Left lung (tissue), 10 donors: ENCODE data around the gene ZC3H18. TPM values are rescaled to one million over a fixed set of nuclear protein-coding genes. Genes with fewer than 3 reads are reported as not detected.

Source experiments
- ATAC-seq: fragments of 200-7000 bp; cut with Tn5 transposase; one replicate; pipeline ENCODE4 v1.9.1; 2020; ENCODE audit warnings: moderate library complexity
- DNase-seq, 4 donors: peaks; one replicate each; pipeline ENCODE4 v3.0.0-alpha.2; 2013 to 2020
- H3K27ac ChIP-seq, 2 donors: fragments of 200-600 bp; sonication (generic) in 1 of 2; one replicate each; pipeline versions ENCODE4 v1.5.0 to v1.8.0; 2020 to 2021
- H3K27me3 ChIP-seq, 2 donors: fragments of 200-600 bp; sonication (generic) in 1 of 2; one replicate each; pipeline versions ENCODE4 v1.5.0 to v1.8.0; 2020 to 2021
- H3K36me3 ChIP-seq, 2 donors: fragments of 200-600 bp; sonication (generic) in 1 of 2; one replicate each; pipeline versions ENCODE4 v1.5.0 to v1.8.0; 2020 to 2021
- H3K4me1 ChIP-seq, 2 donors: fragments of 200-600 bp; one replicate each; pipeline ENCODE4 v1.8.0; 2021
- H3K4me3 ChIP-seq, 2 donors: fragments of 200-600 bp; sonication (generic) in 1 of 2; one replicate each; pipeline versions ENCODE4 v1.5.0 to v1.8.0; 2020 to 2021; ENCODE audit warnings: mild to moderate bottlenecking in 1 of 2
- H3K9me3 ChIP-seq, 2 donors: fragments of 200-600 bp; sonication (generic) in 1 of 2; one replicate each; pipeline versions ENCODE4 v1.5.0 to v1.8.0; 2020 to 2021
- CTCF ChIP-seq, 2 donors: fragments of 200-600 bp; sonication (generic) in 1 of 2; IDR thresholded peaks; one replicate each; pipeline versions ENCODE4 v1.5.0 to v1.8.0; 2021; ENCODE audit warnings: antibody characterized with exemption in 2 of 2
- intact Hi-C, 2 donors: fragments of 100-400 bp; cut with DNase I; formaldehyde crosslinking; loops; one replicate each; pipeline versions ENCODE4 v1.11.2 to v1.14.2; 2022
- polyA plus RNA-seq, 6 donors: library from polyadenylated mRNA; unstranded; fragments of 120-200 nt; gene quantifications; one replicate each; pipeline ENCODE4 v1.2.1, GENCODE V29; 2013; ENCODE audit not compliant: insufficient read length in 6 of 6
- total RNA-seq, 2 donors: library from RNA; stranded (reverse); fragmentation: NEBNext Ultra II Directional; extraction: Animal tissue kit (Norgen Biotek cat#: 25700); gene quantifications; one replicate each; pipeline ENCODE4 v1.2.1, GENCODE V29; 2021
- donor health status: DM: no; HTN: yes; CAD: no.
- donor health status: DM: no; HTN: no; CAD: no.

The ZC3H18 gene
- total and polyA plus RNA-seq, 8 donors = 33.8 to 53.1 (median 38.5) TPM

GRCh38 chr16:88624481-88624880 lies 54.3 kb downstream of the ZC3H18 start:
- no peak overlapping the region for H3K27ac ChIP-seq
- ATAC-seq = no peak
- no peak overlapping the region for H3K4me3 ChIP-seq
- TF ChIP-seq CTCF (IDR thresholded peaks at IDR 0.05) = no peak
- intact Hi-C loops = no loop called here
- no peaks in the 10 kb centered on the region for H3K9me3 ChIP-seq
- no peaks in the 10 kb centered on the region for H3K27me3 ChIP-seq
- peaks cover 0 to 2% of the 10 kb centered on the region in 2 donors for H3K4me1 ChIP-seq
- DNase-seq = no peak
- H3K36me3 ChIP-seq = peaks cover 0 to 83% of the 10 kb centered on the region in 2 donors

- no peak overlapping the region for H3K4me3 ChIP-seq
- no peak for ATAC-seq
- intact Hi-C loops = no loop called here
- no peak overlapping the region for H3K27ac ChIP-seq
- H3K36me3 ChIP-seq = peaks cover 0 to 86% of the 10 kb centered on the region in 2 donors
- DNase-seq = no peak
- H3K9me3 ChIP-seq = no peaks in the 10 kb centered on the region
- TF ChIP-seq CTCF (IDR thresholded peaks at IDR 0.05) = no peak
- no peaks in the 10 kb centered on the region for H3K27me3 ChIP-seq
- H3K4me1 ChIP-seq = no peaks in the 10 kb centered on the region
These were observed 54.9 kb downstream of the ZC3H18 start for GRCh38 chr16:88624977-88625576.

GRCh38 chr16:88626646-88627045 lies 56.4 kb downstream of the ZC3H18 start:
- H3K4me1 ChIP-seq = no peaks in the 10 kb centered on the region
- H3K36me3 ChIP-seq = peaks cover 0 to 100% of the 10 kb centered on the region in 2 donors
- DNase-seq (no peak), ATAC-seq (no peak)
- no peak overlapping the region for H3K27ac ChIP-seq
- no peak for TF ChIP-seq CTCF (IDR thresholded peaks at IDR 0.05)
- no peak overlapping the region for H3K4me3 ChIP-seq
- H3K27me3 ChIP-seq = no peaks in the 10 kb centered on the region
- no peaks in the 10 kb centered on the region for H3K9me3 ChIP-seq
- intact Hi-C loops = no loop called here

GRCh38 chr16:88627531-88628411 lies 57.6 kb downstream of the ZC3H18 start:
- no peak for TF ChIP-seq CTCF (IDR thresholded peaks at IDR 0.05)
- peaks cover 0 to 100% of the 10 kb centered on the region in 2 donors for H3K36me3 ChIP-seq
- H3K4me1 ChIP-seq = no peaks in the 10 kb centered on the region
- no peaks in the 10 kb centered on the region for H3K9me3 ChIP-seq
- no peak for ATAC-seq
- intact Hi-C loops = no loop called here
- H3K27ac ChIP-seq = no peak overlapping the region
- H3K4me3 ChIP-seq = no peak overlapping the region
- H3K27me3 ChIP-seq = no peaks in the 10 kb centered on the region
- no peak for DNase-seq

GRCh38 chr16:88628512-88628974 lies 58.3 kb downstream of the ZC3H18 start:
- intact Hi-C loops = no loop called here
- Histone ChIP-seq H3K27ac (no peak overlapping the region), H3K4me3 (no peak overlapping the region), H3K4me1 (peaks cover 0 to 4% of the 10 kb centered on the region in 2 donors), H3K36me3 (peaks cover 0 to 99% of the 10 kb centered on the region in 2 donors), H3K27me3 (no peaks in the 10 kb centered on the region), H3K9me3 (no peaks in the 10 kb centered on the region)
- no peak for DNase-seq
- TF ChIP-seq CTCF (IDR thresholded peaks at IDR 0.05) = no peak
- peak; percentile 11 for ATAC-seq
